Measurements from ENCODE around the gene CAB39L.

The CAB39L gene

GRCh38 chr13:49307365-49307764 is 136.5 kb downstream of the CAB39L start:
- Histone ChIP-seq H3K27ac (peak overlapping the region; percentile 81 to 86), H3K4me1 (peaks cover 0 to 63% (median 38%) of the 10 kb centered on the region in 4 donors), H3K36me3 (peaks cover 12 to 15% (median 14%) of the 10 kb centered on the region in 3 donors), H3K27me3 (no peaks in the 10 kb centered on the region), H3K9me3 (no peaks in the 10 kb centered on the region), H3K4me3 (no peak overlapping the region)
- intact Hi-C loops (cut with DNase I; ENCODE audit: low total_unique reads), result no loop called here
- TF ChIP-seq CTCF (IDR thresholded peaks at IDR 0.05), result no peak
- peak; percentile 76 for DNase-seq

GRCh38 chr13:49305792-49306425 is 138.0 kb downstream of the CAB39L start:
- Histone ChIP-seq H3K4me3 (no peak overlapping the region), H3K4me1 (peaks cover 0 to 77% (median 45%) of the 10 kb centered on the region in 4 donors), H3K27ac (peak overlapping the region in 1 of 2 donors; percentile 29), H3K9me3 (no peaks in the 10 kb centered on the region), H3K27me3 (no peaks in the 10 kb centered on the region), H3K36me3 (peaks cover 12% of the 10 kb centered on the region in 3 donors)
- no peak for TF ChIP-seq CTCF (IDR thresholded peaks at IDR 0.05)
- DNase-seq, result no peak
- intact Hi-C loops (cut with DNase I; ENCODE audit: low total_unique reads), result loop anchor here (2.0 kb wide), 1 partner anchor 131 kb away; no protein-coding TSS in a partner anchor

- TF ChIP-seq CTCF (IDR thresholded peaks at IDR 0.05), result no peak
- no peaks in the 10 kb centered on the region for H3K27me3 ChIP-seq
- H3K27ac ChIP-seq, result peak overlapping the region; percentile 3 to 29
- H3K9me3 ChIP-seq, result no peaks in the 10 kb centered on the region
- intact Hi-C loops (cut with DNase I; ENCODE audit: low total_unique reads), result loop anchor here (2.0 kb wide), 1 partner anchor 132 kb away; no protein-coding TSS in a partner anchor
- H3K4me1 ChIP-seq, result peaks cover 0 to 79% (median 44%) of the 10 kb centered on the region in 4 donors
- peaks cover 4% of the 10 kb centered on the region in 3 donors for H3K36me3 ChIP-seq
- H3K4me3 ChIP-seq, result no peak overlapping the region
- DNase-seq, result no peak
Observed at GRCh38 chr13:49304763-49305700, 138.8 kb downstream of the CAB39L start.

- intact Hi-C loops (cut with DNase I; ENCODE audit: low total_unique reads), result loop anchor here (2.0 kb wide), 1 partner anchor 132 kb away; no protein-coding TSS in a partner anchor
Observed at GRCh38 chr13:49304356-49304755, 139.5 kb downstream of the CAB39L start.

More at GRCh38 chr13:49304356-49304755, 139.5 kb downstream of the CAB39L start:
- Histone ChIP-seq H3K4me1 (peaks cover 0 to 72% (median 38%) of the 10 kb centered on the region in 4 donors), H3K36me3 (no peaks in the 10 kb centered on the region), H3K27ac (peak overlapping the region; percentile 24 to 29), H3K27me3 (no peaks in the 10 kb centered on the region), H3K9me3 (no peaks in the 10 kb centered on the region), H3K4me3 (no peak overlapping the region)
- no peak for DNase-seq
- TF ChIP-seq CTCF (IDR thresholded peaks at IDR 0.05), result no peak
